Esophagus (tissue), 2 donors: ENCODE results near the gene CREB5. TPM values are rescaled to one million over a fixed set of nuclear protein-coding genes. Genes with fewer than 3 reads are reported as not detected.
"Not testable (repeated sequence)": the region's sequence is repeated elsewhere in the genome, so short reads cannot be mapped to it uniquely, and the experiment has no call there.

ENCODE experiments used
- H3K27ac ChIP-seq, 2 donors: one replicate each; pipeline ENCODE4 v1.5.1; 2013; ENCODE audit warnings: low read depth in 2 of 2, mild to moderate bottlenecking in 2 of 2, inconsistent platforms in 1 of 2, low read length in 1 of 2, moderate library complexity in 1 of 2
- H3K27me3 ChIP-seq, 2 donors: one replicate each; pipeline ENCODE4 v1.6.1; 2013; ENCODE audit warnings: low read length in 2 of 2, control low read depth in 1 of 2, mild to moderate bottlenecking in 1 of 2; ENCODE audit not compliant: insufficient read depth in 2 of 2, control insufficient read depth in 1 of 2
- H3K36me3 ChIP-seq, 2 donors: one replicate each; pipeline ENCODE4 v1.6.1; 2013; ENCODE audit warnings: low read length in 1 of 2; ENCODE audit not compliant: control insufficient read depth in 2 of 2, insufficient read depth in 2 of 2
- H3K4me1 ChIP-seq, 2 donors: one replicate each; pipeline ENCODE4 v1.6.1; 2013; ENCODE audit warnings: low read length in 1 of 2; ENCODE audit not compliant: control insufficient read depth in 2 of 2, insufficient read depth in 2 of 2
- H3K4me3 ChIP-seq, 2 donors: one replicate each; pipeline ENCODE4 v1.5.1; 2013; ENCODE audit warnings: low read length in 2 of 2, mild to moderate bottlenecking in 2 of 2, low read depth in 1 of 2, moderate library complexity in 1 of 2
- H3K9me3 ChIP-seq, 2 donors: one replicate each; pipeline ENCODE4 v1.6.1; 2013; ENCODE audit warnings: mild to moderate bottlenecking in 2 of 2, low read depth in 1 of 2, low read length in 1 of 2, moderate library complexity in 1 of 2; ENCODE audit not compliant: control insufficient read depth in 2 of 2, insufficient read depth in 1 of 2
- WGBS, 2 donors: extraction: QIAGEN DNeasy Blood & Tissue Kit; methylation state at CpG; one replicate each; pipeline ENCODE4 v1.1.7; 2013; 5-methylcytosine and 5-hydroxymethylcytosine counted together
- polyA plus RNA-seq, 2 donors: library from polyadenylated mRNA; stranded (reverse); fragments of 200-250 nt; gene quantifications; one replicate each; pipeline ENCODE4 v1.2.3, GENCODE V29; 2013
- donor health status: healthy with polysubstance abuse.
- donor health status: Bipolar disorder and iron deficiency.

CREB5 gene
- polyA plus RNA-seq, 2 donors: 0.67 to 1.2 TPM

DNA sequence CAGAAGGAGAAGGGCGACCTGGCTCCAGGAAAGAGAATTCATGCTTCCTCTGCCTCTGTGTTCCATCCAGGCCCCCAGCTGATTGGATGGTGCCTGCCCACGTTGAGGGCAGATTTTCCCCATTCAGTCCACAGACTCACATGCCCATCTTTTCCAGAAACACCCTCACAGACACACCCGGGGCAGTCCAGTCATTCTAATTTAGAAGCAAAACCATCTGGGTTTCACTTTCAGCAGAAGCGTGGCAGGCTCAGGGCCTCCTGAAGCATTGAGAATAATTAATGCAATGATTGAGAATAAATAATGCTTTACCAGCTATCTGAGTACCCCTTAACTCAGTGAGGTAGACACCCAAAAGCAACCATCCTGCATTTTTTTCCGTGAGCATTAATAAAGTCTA lies 30.2 kb upstream of the CREB5 start:
- Histone ChIP-seq H3K27ac (no peak overlapping the region), H3K4me1 (no peaks in the 10 kb centered on the region), H3K9me3 (no peaks in the 10 kb centered on the region), H3K36me3 (no peaks in the 10 kb centered on the region), H3K27me3 (no peaks in the 10 kb centered on the region), H3K4me3 (no peak overlapping the region)
- 75 to 79% methylated on average over 5 of the region's 5 CpGs for WGBS, 2 donors

DNA sequence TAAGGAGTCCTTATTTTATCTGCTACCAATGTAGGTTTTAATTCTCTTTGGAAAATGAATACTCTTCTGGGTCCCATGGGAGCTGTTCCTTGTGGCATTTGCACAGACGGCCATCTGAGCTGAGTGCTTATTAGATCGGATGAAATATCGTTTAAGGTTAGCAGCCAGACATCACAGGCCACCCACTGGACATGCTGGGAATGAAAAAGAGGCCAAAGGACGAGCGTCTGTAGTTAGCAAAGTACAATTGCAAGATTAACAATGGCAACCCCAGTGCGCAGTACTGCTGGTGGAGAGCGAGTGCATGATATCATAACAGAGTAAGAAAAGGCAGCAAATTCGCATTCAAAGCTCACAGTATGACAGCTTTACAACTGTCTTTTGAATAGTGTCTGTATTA lies 28.3 kb upstream of the CREB5 start:
- Histone ChIP-seq H3K4me3 (no peak overlapping the region), H3K36me3 (no peaks in the 10 kb centered on the region), H3K4me1 (no peaks in the 10 kb centered on the region), H3K9me3 (no peaks in the 10 kb centered on the region), H3K27me3 (no peaks in the 10 kb centered on the region), H3K27ac (no peak overlapping the region)
- WGBS, 2 donors: 80 to 82% methylated on average over 8 of the region's 8 CpGs

DNA sequence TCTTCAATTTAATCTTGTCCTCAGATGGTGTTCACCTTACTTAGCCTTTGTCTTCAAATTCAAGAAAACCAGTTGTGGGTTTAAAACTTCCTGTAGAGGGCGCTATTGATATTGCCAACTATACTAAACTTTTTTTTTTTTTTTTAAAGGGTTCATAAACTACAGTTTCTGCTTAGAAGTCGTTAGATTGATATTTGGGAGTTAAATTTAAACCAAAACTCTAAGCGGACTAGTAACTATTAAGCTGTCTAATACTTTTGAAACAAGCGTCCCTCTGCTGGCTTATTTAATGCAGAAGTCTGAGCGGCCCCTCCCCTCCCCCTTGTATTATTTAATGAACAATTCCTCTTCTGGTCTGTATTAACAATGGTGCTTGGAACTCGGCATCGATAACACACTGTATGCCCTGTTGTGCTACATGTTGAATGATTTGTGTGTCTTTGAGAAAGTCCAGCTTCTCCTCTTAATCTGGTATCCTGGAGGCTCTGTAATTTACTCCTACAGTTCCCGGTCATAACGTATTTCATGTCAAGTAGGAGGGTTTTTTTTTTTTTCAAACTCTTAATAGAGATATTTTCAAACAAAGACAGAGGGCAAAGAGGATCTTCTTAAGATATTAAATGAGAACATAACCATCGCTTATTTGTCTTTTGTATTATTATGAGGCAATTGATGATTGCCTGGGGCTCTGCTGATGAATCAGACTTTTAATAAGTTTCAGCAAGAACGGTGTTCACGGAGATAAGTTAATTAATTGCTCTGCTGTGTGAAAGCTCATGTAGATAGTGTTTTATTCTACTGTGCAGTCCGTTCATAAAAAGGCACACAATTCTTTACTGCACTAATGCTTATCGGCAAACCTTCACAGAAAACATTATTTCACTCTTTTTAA lies 22.6 kb upstream of the CREB5 start:
- WGBS, 2 donors: 12 to 14% methylated on average over 14 of the region's 14 CpGs
- H3K4me1 ChIP-seq: no peaks in the 10 kb centered on the region
- H3K4me3 ChIP-seq: no peak overlapping the region
- no peaks in the 10 kb centered on the region for H3K9me3 ChIP-seq
- H3K27ac ChIP-seq: no peak overlapping the region
- H3K27me3 ChIP-seq: no peaks in the 10 kb centered on the region
- no peaks in the 10 kb centered on the region for H3K36me3 ChIP-seq

DNA sequence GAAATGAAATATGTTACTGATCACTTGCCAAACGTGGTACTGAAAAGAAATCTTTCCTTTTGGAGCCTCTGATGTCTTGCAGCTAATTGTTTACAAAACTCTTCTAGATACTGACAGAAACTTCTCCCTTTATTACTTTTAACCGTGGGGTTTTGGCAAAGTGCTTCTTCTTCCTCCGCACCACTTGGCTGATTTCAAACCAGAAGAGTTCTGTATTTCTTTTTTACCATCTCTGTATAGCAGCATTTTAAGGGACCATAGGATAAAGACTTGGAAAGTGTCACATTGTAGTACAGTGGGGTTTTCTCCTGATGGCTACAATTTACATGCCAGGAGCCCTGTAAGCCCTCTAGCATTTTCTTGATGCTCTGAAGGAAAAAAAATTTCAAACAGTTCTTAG lies 21.9 kb upstream of the CREB5 start:
- Histone ChIP-seq H3K36me3 (no peaks in the 10 kb centered on the region), H3K27me3 (no peaks in the 10 kb centered on the region), H3K4me1 (no peaks in the 10 kb centered on the region), H3K27ac (no peak overlapping the region), H3K4me3 (no peak overlapping the region), H3K9me3 (no peaks in the 10 kb centered on the region)
- 23 to 34% methylated on average over 3 of the region's 3 CpGs for WGBS, 2 donors

DNA sequence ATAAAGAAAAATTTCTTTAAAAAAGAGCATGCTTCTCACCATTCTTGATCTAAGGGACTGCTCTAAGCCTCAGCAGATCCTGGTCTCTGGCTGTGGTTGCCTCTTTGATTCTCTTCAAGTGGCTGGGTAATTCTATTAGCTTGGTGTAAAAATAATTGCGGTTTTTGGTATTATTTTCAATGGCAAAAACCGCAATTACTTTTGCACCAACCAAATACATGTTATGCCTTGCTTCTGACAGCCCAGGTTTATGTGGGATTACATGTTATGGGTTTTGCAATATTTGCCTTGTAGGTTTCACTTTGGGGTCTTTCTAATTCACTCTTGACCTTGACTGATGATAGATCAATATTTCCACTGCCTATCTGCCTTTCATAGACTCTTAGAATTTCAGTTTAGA lies 20.0 kb upstream of the CREB5 start:
- Histone ChIP-seq H3K4me1 (no peaks in the 10 kb centered on the region), H3K27ac (no peak overlapping the region), H3K4me3 (no peak overlapping the region), H3K27me3 (no peaks in the 10 kb centered on the region), H3K9me3 (no peaks in the 10 kb centered on the region), H3K36me3 (no peaks in the 10 kb centered on the region)
- WGBS, 2 donors: 85 to 90% methylated on average over 2 of the region's 2 CpGs

DNA sequence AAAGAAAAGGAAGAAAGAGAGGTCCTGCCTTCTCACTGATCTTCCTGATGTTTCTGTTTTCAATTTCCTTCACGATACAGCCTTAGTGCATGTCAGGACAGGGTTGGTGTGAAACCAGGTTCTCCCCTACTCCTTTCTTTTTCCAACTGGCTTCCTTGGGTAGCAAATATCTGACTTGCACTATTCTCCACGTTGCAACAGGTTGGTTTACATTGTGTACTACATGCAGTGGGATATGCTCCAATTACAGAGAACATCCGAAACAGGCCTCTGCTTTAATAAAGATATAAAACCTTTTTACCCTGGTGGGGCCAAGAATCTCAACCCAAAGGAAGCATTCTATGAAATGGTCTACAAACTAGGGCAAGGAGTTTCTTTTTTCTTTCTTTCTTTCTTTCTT lies 16.9 kb upstream of the CREB5 start:
- Histone ChIP-seq H3K9me3 (no peaks in the 10 kb centered on the region), H3K4me3 (no peak overlapping the region), H3K36me3 (no peaks in the 10 kb centered on the region), H3K27me3 (no peaks in the 10 kb centered on the region), H3K4me1 (no peaks in the 10 kb centered on the region), H3K27ac (no peak overlapping the region)
- 33 to 46% methylated on average over 3 of the region's 3 CpGs for WGBS, 2 donors

DNA sequence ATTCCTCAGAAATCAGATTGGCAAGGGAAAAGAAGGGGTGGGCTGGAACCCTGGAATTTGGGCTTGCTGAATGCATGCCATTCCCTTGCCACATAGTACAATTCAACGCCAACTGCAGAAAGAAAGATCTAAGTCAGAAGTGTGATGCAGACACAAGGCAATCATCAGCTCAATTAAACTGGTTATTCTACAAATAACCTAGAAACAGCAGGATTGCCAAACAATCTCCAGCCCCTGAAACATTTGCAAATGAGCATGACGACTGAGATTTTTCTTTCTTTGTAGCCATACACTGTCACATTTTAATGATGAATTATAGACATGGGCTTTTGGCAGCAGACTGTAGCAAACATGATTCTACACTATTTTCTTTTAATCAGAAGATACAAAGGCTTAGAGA lies 16.5 kb upstream of the CREB5 start:
- H3K4me3 ChIP-seq: no peak overlapping the region
- H3K27me3 ChIP-seq: no peaks in the 10 kb centered on the region
- no peaks in the 10 kb centered on the region for H3K9me3 ChIP-seq
- H3K4me1 ChIP-seq: no peaks in the 10 kb centered on the region
- 31 to 33% methylated on average over 2 of the region's 2 CpGs for WGBS, 2 donors
- H3K27ac ChIP-seq: no peak overlapping the region
- no peaks in the 10 kb centered on the region for H3K36me3 ChIP-seq

DNA sequence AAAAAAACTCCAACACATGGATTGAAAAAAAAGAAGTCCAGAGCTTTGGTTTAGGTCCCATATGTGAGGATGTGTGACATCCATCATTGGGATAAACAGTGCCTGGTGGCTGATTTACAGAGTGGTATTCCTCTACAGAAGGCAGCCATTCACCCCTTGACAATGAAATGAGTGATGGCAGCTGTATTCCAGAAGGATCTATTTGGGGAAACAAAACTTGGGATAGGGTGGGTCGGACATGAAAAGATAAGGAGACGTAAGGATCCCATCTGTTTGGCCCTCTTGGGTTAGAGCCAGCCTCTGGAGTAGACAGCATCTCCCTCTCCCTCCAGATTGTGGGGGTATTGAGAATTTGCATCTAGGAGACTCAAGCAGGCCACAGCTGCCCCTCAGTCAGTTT lies 15.2 kb upstream of the CREB5 start:
- Histone ChIP-seq H3K9me3 (no peaks in the 10 kb centered on the region), H3K4me1 (no peaks in the 10 kb centered on the region), H3K27ac (no peak overlapping the region), H3K4me3 (no peak overlapping the region), H3K36me3 (no peaks in the 10 kb centered on the region), H3K27me3 (no peaks in the 10 kb centered on the region)
- 77 to 87% methylated on average over 2 of the region's 2 CpGs for WGBS, 2 donors

DNA sequence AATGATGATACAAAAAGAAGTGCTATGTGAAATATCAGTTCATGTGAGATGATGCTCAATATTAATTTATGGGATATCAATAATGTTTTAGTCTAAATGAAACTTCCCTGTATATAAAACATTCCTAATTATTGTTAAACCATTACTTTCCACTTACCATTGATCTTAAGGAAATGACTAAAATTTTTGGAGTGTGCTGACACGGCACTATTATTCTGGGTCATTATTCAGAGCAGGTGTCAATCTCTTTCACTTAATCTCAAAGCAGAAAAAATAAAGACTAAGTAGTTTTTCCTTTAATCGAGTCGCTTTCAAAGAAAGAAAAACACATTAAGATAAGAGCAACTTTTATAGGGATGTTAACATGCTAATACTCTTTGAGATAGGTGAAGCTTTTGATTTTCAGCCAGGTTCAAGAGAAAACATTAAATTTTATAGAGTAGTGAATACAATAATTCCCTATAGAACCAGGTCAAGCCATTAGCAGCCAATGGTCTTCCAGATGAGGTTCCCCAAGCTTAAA lies 11.4 kb upstream of the CREB5 start:
- H3K9me3 ChIP-seq: no peaks in the 10 kb centered on the region
- no peak overlapping the region for H3K27ac ChIP-seq
- H3K4me1 ChIP-seq: no peaks in the 10 kb centered on the region
- H3K36me3 ChIP-seq: no peaks in the 10 kb centered on the region
- H3K27me3 ChIP-seq: no peaks in the 10 kb centered on the region
- WGBS, 2 donors: 67 to 86% methylated on average over 3 of the region's 3 CpGs
- H3K4me3 ChIP-seq: no peak overlapping the region

DNA sequence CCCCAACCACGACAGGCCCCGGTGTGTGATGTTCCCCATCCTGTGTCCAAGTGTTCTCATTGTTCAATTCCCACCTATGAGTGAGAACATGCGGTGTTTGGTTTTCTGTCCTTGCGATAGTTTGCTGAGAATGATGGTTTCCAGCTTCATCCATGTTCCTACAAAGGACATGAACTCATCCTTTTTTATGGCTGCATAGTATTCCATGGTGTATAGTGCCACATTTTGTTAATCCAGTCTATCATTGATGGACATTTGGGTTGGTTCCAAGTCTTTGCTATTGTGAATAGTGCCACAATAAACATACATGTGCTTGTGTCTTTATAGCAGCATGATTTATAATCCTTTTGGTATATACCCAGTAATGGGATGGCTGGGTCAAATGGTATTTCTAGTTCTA lies 10.8 kb upstream of the CREB5 start:
- WGBS, 2 donors: 96 to 99% methylated on average over 2 to 3 of the region's 4 CpGs
- H3K4me3 ChIP-seq, H3K4me1 ChIP-seq, H3K27me3 ChIP-seq, H3K27ac ChIP-seq, H3K36me3 ChIP-seq, H3K9me3 ChIP-seq: not testable (repeated sequence)
